Measurements from ENCODE around the gene IL21R.

- TF ChIP-seq CTCF (IDR thresholded peaks at IDR 0.05) = no peak
- no peak for TF ChIP-seq POLR2AphosphoS5 (IDR thresholded peaks at IDR 0.05)
Measured at GRCh38 chr16:27353853-27354252, 48.1 kb upstream of the IL21R start.
